GM15510 (cell line): ENCODE results near the gene CNEP1R1.

Source experiments
- POLR2A ChIP-seq: IDR thresholded peaks from 3 replicates; pipeline ENCODE4 v1.6.1; 2011; ENCODE audit warnings: borderline replicate concordance; ENCODE audit not compliant: insufficient read length; ENCODE audit errors: extremely low read depth

The CNEP1R1 gene

GRCh38 chr16:50024684-50025536 is at the start of gene CNEP1R1:
Gene CNEP1R1 (plus strand): TSS chr16:50025225. CDS start chr16:50025316, 91 bp downstream.
- peak; percentile 70 for TF ChIP-seq POLR2A

- no peak for TF ChIP-seq POLR2A
These were observed 47.6 kb upstream of the CNEP1R1 start for GRCh38 chr16:49977427-49977826.

- TF ChIP-seq POLR2A: no peak
These were observed 46.3 kb upstream of the CNEP1R1 start for GRCh38 chr16:49978569-49979326.

- TF ChIP-seq POLR2A: no peak
These were observed 44.9 kb upstream of the CNEP1R1 start for GRCh38 chr16:49980166-49980565.

- TF ChIP-seq POLR2A: no peak
These were observed 38.5 kb upstream of the CNEP1R1 start for GRCh38 chr16:49986351-49987124.

GRCh38 chr16:49987381-49987780 is 37.6 kb upstream of the CNEP1R1 start:
- TF ChIP-seq POLR2A: no peak

- no peak for TF ChIP-seq POLR2A
These were observed 32.2 kb upstream of the CNEP1R1 start for GRCh38 chr16:49992825-49993224.

- no peak for TF ChIP-seq POLR2A
These were observed 31.4 kb upstream of the CNEP1R1 start for GRCh38 chr16:49993579-49993978.

GRCh38 chr16:49994006-49994405 is 31.0 kb upstream of the CNEP1R1 start:
- TF ChIP-seq POLR2A: no peak

- TF ChIP-seq POLR2A: no peak
These were observed 29.3 kb upstream of the CNEP1R1 start for GRCh38 chr16:49995720-49996119.

GRCh38 chr16:49997721-49998251 is 27.2 kb upstream of the CNEP1R1 start:
- no peak for TF ChIP-seq POLR2A

- TF ChIP-seq POLR2A: no peak
These were observed 26.0 kb upstream of the CNEP1R1 start for GRCh38 chr16:49998991-49999390.

- TF ChIP-seq POLR2A: no peak
These were observed 23.9 kb upstream of the CNEP1R1 start for GRCh38 chr16:50001144-50001543.

- TF ChIP-seq POLR2A: no peak
These were observed 22.8 kb upstream of the CNEP1R1 start for GRCh38 chr16:50002190-50002589.

- TF ChIP-seq POLR2A: no peak
These were observed 20.8 kb upstream of the CNEP1R1 start for GRCh38 chr16:50004239-50004638.

- TF ChIP-seq POLR2A: no peak
These were observed 18.1 kb upstream of the CNEP1R1 start for GRCh38 chr16:50006964-50007363.

- no peak for TF ChIP-seq POLR2A
These were observed 17.3 kb upstream of the CNEP1R1 start for GRCh38 chr16:50007744-50008143.
